ENCODE data around the gene LCP2. TPM values are rescaled to one million over a fixed set of nuclear protein-coding genes. Genes with fewer than 3 reads are reported as not detected.

Gene LCP2
- total and polyA plus RNA-seq, 2 of the 8 experiments (the other 6 are each of a cell fraction or from before 2014, with no cell fraction given), result 0.26 to 0.33 TPM

GRCh38 chr5:170252109-170252508, 45.5 kb downstream of the LCP2 start:
- Histone ChIP-seq H3K18ac (ENCODE audit: extremely low read depth, low read length) (0 out of 2 replicates have a peak overlapping the region, but pooled peaks have one; percentile 3), H3K79me2 (ENCODE audit: control insufficient read depth in 1 of 2, insufficient read depth in 2 of 2, low read length in 2 of 2) (no peaks in the 10 kb centered on the region), H3K4me2 (ENCODE audit: insufficient read depth in 1 of 2, low read depth in 2 of 2, low read length in 2 of 2) (peak overlapping the region in 1 of 2 experiments; percentile 5; a peak in 1 of 4 replicates), H4K20me1 (replicated peaks in 1 of 2; ENCODE audit: control insufficient read depth in 1 of 2, insufficient read depth in 2 of 2, low read length in 2 of 2) (no peaks in the 10 kb centered on the region), H3K9me3 (ENCODE audit: insufficient read depth in 2 of 2, low read depth in 1 of 2, low read length in 1 of 2) (no peaks in the 10 kb centered on the region), H3K14ac (ENCODE audit: insufficient read length) (no peak overlapping the region), H3K36me3 (ENCODE audit: control insufficient read depth in 2 of 4, insufficient read depth in 4 of 4, low read length in 3 of 4) (no peaks in the 10 kb centered on the region), H2AFZ (ENCODE audit: low read length) (no peak overlapping the region), H3K23ac (ENCODE audit: insufficient read length) (no peak overlapping the region), H2BK20ac (ENCODE audit: low read length) (no peak overlapping the region), H4K91ac (replicated peaks; ENCODE audit: insufficient read length, low read length) (no peak overlapping the region), H2BK15ac (ENCODE audit: low read length) (no peak overlapping the region), H3K56ac (replicated peaks; ENCODE audit: insufficient read length, low read depth, low read length) (no peak overlapping the region), H3K23me2 (ENCODE audit: low read depth, low read length) (peaks cover under 1% of the 10 kb centered on the region; the same call in 1 of the 2 replicates), H2BK5ac (ENCODE audit: low read depth, low read length) (no peak overlapping the region), H4K8ac (ENCODE audit: extremely low read depth, insufficient read depth, low read length) (no peak overlapping the region), H3K9ac (replicated peaks in 1 of 4; ENCODE audit: extremely low read depth in 1 of 4, low read depth in 3 of 4, low read length in 3 of 4) (no peak overlapping the region), H3K79me1 (ENCODE audit: low read depth, low read length) (no peaks in the 10 kb centered on the region), H3K4ac (replicated peaks; ENCODE audit: insufficient read length, low read depth, low read length) (no peak overlapping the region), H4K5ac (ENCODE audit: insufficient read length, low read depth, low read length) (no peak overlapping the region), H3K4me3 (ENCODE audit: extremely low read depth in 1 of 4, insufficient read depth in 2 of 4, low read depth in 3 of 4, low read length in 4 of 4) (no peak overlapping the region; a peak in 1 of 8 replicates), H3K27ac (ENCODE audit: low read depth, low read length) (no peak overlapping the region), H3K4me1 (replicated peaks in 1 of 4; ENCODE audit: control insufficient read depth in 3 of 4, insufficient read depth in 4 of 4, low read length in 3 of 4) (peaks cover 0 to 16% (median 13%) of the 10 kb centered on the region in 4 experiments; a peak in 6 of 7 replicates), H3K27me3 (replicated peaks in 1 of 4; ENCODE audit: control insufficient read depth in 3 of 4, extremely low read depth in 1 of 4, insufficient read depth in 3 of 4, low read length in 3 of 4) (no peaks in the 10 kb centered on the region), H2BK12ac (ENCODE audit: low read depth, low read length) (no peak overlapping the region; the same call in 1 of the 2 replicates), H2AK5ac (ENCODE audit: low read depth, low read length) (0 out of 2 replicates have a peak overlapping the region, but pooled peaks have one; percentile 45), H2BK120ac (replicated peaks; ENCODE audit: low read depth, low read length) (no peak overlapping the region)
- POLR2A ChIA-PET (ENCODE audit: partially characterized antibody), result no interaction called here
- no peak for DNase-seq (ENCODE audit: low read depth in 1 of 2, low spot score in 2 of 2)
- CTCF ChIA-PET (ENCODE audit: partially characterized antibody), result interaction anchor here (1.0 to 1.5 kb wide), 3 partner anchors 12 to 96 kb away, joined by 3 read pairs; no protein-coding TSS in a partner anchor
- 31% methylated on average over 3 of the region's 3 CpGs; no CpG with 5 or more reads in 1 of the 2 experiments for WGBS, 2 experiments (ENCODE audit: extremely low coverage in 1 of 2, insufficient coverage in 1 of 2, insufficient read length in 1 of 2, insufficient replicate concordance in 2 of 2, low coverage in 1 of 2, low lambda C conversion rate in 2 of 2, missing lambda C conversion rate in 1 of 2)
- no peak for TF ChIP-seq RXRA (IDR thresholded peaks at IDR 0.05; ENCODE audit: insufficient read depth, low read depth, low read length)
- no peak for FAIRE-seq

Data from H1 (cell line).